AG04449 (cell line): ENCODE results near the gene XAF1.
A peak's percentile ranks its signal among the peaks of the same experiment; 100 is the strongest.

ENCODE experiments used
- CTCF ChIA-PET: fragments of 350-600 bp; formaldehyde crosslinking; extraction: SDS; loops from one replicate; lab custom pipeline; 2021; ENCODE audit warnings: antibody characterized with exemption; lab: Yijun Ruan, JAX
- POLR2A ChIA-PET: fragments of 400-600, 350-600 bp; formaldehyde crosslinking; extraction: SDS; loops from one replicate; lab custom pipeline; 2020; ENCODE audit warnings: antibody characterized with exemption, inconsistent platforms; lab: Yijun Ruan, JAX
- DNase-seq: peaks from one replicate; pipeline ENCODE4 v3.0.0-alpha.2; 2010; ENCODE audit warnings: low read depth, low spot score
- H3K4me3 ChIP-seq: 2 replicates; pipeline ENCODE4 v1.5.1; 2011; ENCODE audit warnings: low read depth, mild to moderate bottlenecking, control low read depth, low read length
- CTCF ChIP-seq: IDR thresholded peaks from one replicate; pipeline ENCODE4 v1.5.1; 2011; ENCODE audit warnings: mild to moderate bottlenecking, moderate library complexity, low read length, control low read depth, inconsistent platforms; ENCODE audit not compliant: insufficient read depth; ENCODE audit errors: missing control alignments

Gene XAF1

GRCh38 chr17:6749519-6749918, 6.3 kb upstream of the XAF1 start:
- CTCF ChIA-PET, result interaction anchor here (0.6 to 4.9 kb wide), 7 partner anchors 83 to 273 kb away, joined by 3 to 31 read pairs (median 4); partner anchors contain the start of gene BCL6B
- TF ChIP-seq CTCF, result no peak
- no peak overlapping the region for H3K4me3 ChIP-seq
- POLR2A ChIA-PET, result no interaction called here
- no peak for DNase-seq

- peak overlapping the region; percentile 9; the same call in 1 of the 2 replicates for H3K4me3 ChIP-seq
- no peak for TF ChIP-seq CTCF
- ChIA-PET POLR2A (interaction anchor here (0.7 kb wide), 1 partner anchor 151 kb away, joined by 3 read pairs; no protein-coding TSS in a partner anchor), CTCF (interaction anchor here (0.6 to 4.9 kb wide), 7 partner anchors 31 to 280 kb away, joined by 3 to 31 read pairs (median 3); partner anchors contain the start of gene BCL6B)
- peak; percentile 100 for DNase-seq
Observed at GRCh38 chr17:6752068-6752909, 3.6 kb upstream of the XAF1 start.

- peak; percentile 71 for DNase-seq
- ChIA-PET CTCF (interaction anchor here (4.9 kb wide), 1 partner anchor 90 kb away, joined by 31 read pairs; no protein-coding TSS in a partner anchor), POLR2A (no interaction called here)
- peak overlapping the region; percentile 9; the same call in 1 of the 2 replicates for H3K4me3 ChIP-seq
- TF ChIP-seq CTCF, result no peak
Observed at GRCh38 chr17:6753006-6753445, 2.8 kb upstream of the XAF1 start.

GRCh38 chr17:6753546-6753945, 2.3 kb upstream of the XAF1 start:
- DNase-seq, result no peak
- CTCF ChIA-PET, result interaction anchor here (4.9 kb wide), 1 partner anchor 90 kb away, joined by 31 read pairs; no protein-coding TSS in a partner anchor
- POLR2A ChIA-PET, result no interaction called here
- no peak for TF ChIP-seq CTCF
- H3K4me3 ChIP-seq, result no peak overlapping the region

- no peak for DNase-seq
- H3K4me3 ChIP-seq, result peak overlapping the region; percentile 49; the same call in 1 of the 2 replicates
- ChIA-PET CTCF (no interaction called here), POLR2A (no interaction called here)
- no peak for TF ChIP-seq CTCF
Observed at GRCh38 chr17:6755281-6755680, 565 bp upstream of the XAF1 start.

- ChIA-PET CTCF (no interaction called here), POLR2A (no interaction called here)
- DNase-seq, result no peak
- peak overlapping the region; percentile 49 for H3K4me3 ChIP-seq
- no peak for TF ChIP-seq CTCF
Observed at GRCh38 chr17:6756425-6757031, 682 bp downstream of the XAF1 start.
